ENCODE results near the gene CHRNA7.

CHRNA7 gene

GRCh38 chr15:32067115-32067514 lies 36.8 kb downstream of the CHRNA7 start:
- no peak for DNase-seq (ENCODE audit: low spot score)

GRCh38 chr15:32089851-32090359 lies 59.6 kb downstream of the CHRNA7 start:
- DNase-seq (ENCODE audit: low spot score), result peak; percentile 75

- DNase-seq (ENCODE audit: low spot score), result peak; percentile 73
These were observed 61.4 kb downstream of the CHRNA7 start for GRCh38 chr15:32091505-32092380.

- no peak for DNase-seq (ENCODE audit: low spot score)
These were observed 65.9 kb downstream of the CHRNA7 start for GRCh38 chr15:32096213-32096612.

- DNase-seq (ENCODE audit: low spot score), result peak; percentile 89
These were observed 66.8 kb downstream of the CHRNA7 start for GRCh38 chr15:32096916-32097617.

GRCh38 chr15:32098033-32098432 lies 67.7 kb downstream of the CHRNA7 start:
- no peak for DNase-seq (ENCODE audit: low spot score)

GRCh38 chr15:32099097-32099785 lies 68.9 kb downstream of the CHRNA7 start:
- peak; percentile 68 for DNase-seq (ENCODE audit: low spot score)

- no peak for DNase-seq (ENCODE audit: low spot score)
These were observed 69.8 kb downstream of the CHRNA7 start for GRCh38 chr15:32099956-32100684.

GRCh38 chr15:32104061-32104995 lies 74.0 kb downstream of the CHRNA7 start:
- no peak for DNase-seq (ENCODE audit: low spot score)

GRCh38 chr15:32105258-32106241 lies 75.2 kb downstream of the CHRNA7 start:
- peak; percentile 49 for DNase-seq (ENCODE audit: low spot score)

GRCh38 chr15:32106401-32107381 lies 76.4 kb downstream of the CHRNA7 start:
- peak; percentile 90 for DNase-seq (ENCODE audit: low spot score)

GRCh38 chr15:32107477-32108080 lies 77.3 kb downstream of the CHRNA7 start:
- no peak for DNase-seq (ENCODE audit: low spot score)

- DNase-seq (ENCODE audit: low spot score), result no peak
These were observed 78.3 kb downstream of the CHRNA7 start for GRCh38 chr15:32108661-32109060.

GRCh38 chr15:32112101-32112500 lies 81.8 kb downstream of the CHRNA7 start:
- no peak for DNase-seq (ENCODE audit: low spot score)

GRCh38 chr15:32113224-32113623 lies 82.9 kb downstream of the CHRNA7 start:
- DNase-seq (ENCODE audit: low spot score), result no peak

GRCh38 chr15:32117122-32117521 lies 86.8 kb downstream of the CHRNA7 start:
- DNase-seq (ENCODE audit: low spot score), result no peak

GRCh38 chr15:32119286-32119685 lies 89.0 kb downstream of the CHRNA7 start:
- DNase-seq (ENCODE audit: low spot score), result peak; percentile 45

All from SK-N-DZ (cell line).